Activated naive CD4-positive, alpha-beta T cell (primary cell): ENCODE results near the gene PRPF6.

Source experiments
- DNase-seq, 4 experiments: peaks; one replicate each; lab custom pipeline; 2025; lab: John Stamatoyannopoulos, UW

PRPF6 gene, protein sequence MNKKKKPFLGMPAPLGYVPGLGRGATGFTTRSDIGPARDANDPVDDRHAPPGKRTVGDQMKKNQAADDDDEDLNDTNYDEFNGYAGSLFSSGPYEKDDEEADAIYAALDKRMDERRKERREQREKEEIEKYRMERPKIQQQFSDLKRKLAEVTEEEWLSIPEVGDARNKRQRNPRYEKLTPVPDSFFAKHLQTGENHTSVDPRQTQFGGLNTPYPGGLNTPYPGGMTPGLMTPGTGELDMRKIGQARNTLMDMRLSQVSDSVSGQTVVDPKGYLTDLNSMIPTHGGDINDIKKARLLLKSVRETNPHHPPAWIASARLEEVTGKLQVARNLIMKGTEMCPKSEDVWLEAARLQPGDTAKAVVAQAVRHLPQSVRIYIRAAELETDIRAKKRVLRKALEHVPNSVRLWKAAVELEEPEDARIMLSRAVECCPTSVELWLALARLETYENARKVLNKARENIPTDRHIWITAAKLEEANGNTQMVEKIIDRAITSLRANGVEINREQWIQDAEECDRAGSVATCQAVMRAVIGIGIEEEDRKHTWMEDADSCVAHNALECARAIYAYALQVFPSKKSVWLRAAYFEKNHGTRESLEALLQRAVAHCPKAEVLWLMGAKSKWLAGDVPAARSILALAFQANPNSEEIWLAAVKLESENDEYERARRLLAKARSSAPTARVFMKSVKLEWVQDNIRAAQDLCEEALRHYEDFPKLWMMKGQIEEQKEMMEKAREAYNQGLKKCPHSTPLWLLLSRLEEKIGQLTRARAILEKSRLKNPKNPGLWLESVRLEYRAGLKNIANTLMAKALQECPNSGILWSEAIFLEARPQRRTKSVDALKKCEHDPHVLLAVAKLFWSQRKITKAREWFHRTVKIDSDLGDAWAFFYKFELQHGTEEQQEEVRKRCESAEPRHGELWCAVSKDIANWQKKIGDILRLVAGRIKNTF

GRCh38 chr20:63980806-63981728, at the start of gene PRPF6:
Gene PRPF6 (plus strand): TSS chr20:63981132. CDS start chr20:63981246, 114 bp downstream.
- peak; percentile 84 to 91 (median 87) for DNase-seq

- no peak for DNase-seq
These were observed 49.2 kb upstream of the PRPF6 start for GRCh38 chr20:63931735-63932134.

- no peak for DNase-seq
These were observed 48.2 kb upstream of the PRPF6 start for GRCh38 chr20:63932606-63933160.

GRCh38 chr20:63933646-63934045, 47.3 kb upstream of the PRPF6 start:
- DNase-seq, result no peak

DNA sequence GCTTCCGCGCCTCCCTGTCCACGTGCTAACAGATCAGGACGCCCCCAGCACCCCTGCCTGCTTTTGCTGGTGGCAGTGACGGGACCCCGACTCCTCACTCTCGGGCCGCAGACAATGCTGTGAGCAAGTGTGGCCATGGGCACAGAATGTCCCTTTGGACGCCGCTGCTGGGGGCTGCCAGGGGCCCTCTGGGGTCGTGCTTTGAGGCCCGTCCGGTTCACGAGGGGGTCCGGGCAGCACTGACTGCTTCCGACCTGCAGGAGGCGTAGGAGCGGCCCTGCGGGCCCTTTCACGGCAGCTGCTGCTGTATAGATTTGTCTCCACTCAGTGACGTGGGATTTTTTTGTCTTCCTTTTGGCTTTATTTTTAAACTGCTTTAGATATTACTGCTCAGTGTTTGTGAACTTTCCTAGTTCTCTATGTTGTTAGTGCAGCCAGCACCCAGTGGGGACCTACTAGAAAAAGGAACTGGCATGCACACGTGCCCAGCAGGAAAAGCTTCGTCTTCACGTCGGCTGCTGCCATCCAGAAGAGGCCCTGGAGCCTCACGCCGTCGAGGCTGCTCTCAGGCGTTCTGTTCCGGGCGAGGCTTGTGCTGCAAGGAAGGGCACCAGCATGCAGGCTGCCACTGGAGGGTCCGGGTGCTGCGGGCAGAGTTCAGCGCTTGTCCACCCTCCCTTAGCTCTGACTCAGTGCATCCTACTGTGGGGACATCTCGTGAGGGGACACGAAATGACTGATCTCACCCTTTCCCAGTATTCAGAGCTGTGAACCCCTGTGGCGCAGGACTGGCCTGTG, 46.5 kb upstream of the PRPF6 start:
- DNase-seq, result no peak

DNA sequence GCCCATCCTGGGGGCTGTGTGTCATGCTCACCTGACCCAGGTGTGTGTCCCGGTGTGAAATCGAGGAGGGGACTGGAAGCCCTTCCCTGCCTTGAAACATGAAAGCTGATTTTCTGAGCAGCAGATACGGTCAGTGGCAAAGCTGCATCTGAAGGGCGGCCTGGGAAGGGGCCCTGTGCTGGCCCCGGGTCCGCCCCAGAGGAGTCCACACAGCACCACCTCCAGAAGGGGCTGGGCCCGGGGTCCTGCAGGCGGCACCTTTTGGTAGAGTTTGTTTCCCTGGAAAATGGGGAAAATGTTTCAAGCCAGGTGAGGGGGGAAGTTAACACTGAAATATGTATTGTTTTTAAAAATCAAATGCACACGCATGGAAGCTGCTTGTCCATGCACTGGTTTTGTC, 45.5 kb upstream of the PRPF6 start:
- no peak for DNase-seq

GRCh38 chr20:63937596-63937995, 43.3 kb upstream of the PRPF6 start:
- no peak for DNase-seq

DNA sequence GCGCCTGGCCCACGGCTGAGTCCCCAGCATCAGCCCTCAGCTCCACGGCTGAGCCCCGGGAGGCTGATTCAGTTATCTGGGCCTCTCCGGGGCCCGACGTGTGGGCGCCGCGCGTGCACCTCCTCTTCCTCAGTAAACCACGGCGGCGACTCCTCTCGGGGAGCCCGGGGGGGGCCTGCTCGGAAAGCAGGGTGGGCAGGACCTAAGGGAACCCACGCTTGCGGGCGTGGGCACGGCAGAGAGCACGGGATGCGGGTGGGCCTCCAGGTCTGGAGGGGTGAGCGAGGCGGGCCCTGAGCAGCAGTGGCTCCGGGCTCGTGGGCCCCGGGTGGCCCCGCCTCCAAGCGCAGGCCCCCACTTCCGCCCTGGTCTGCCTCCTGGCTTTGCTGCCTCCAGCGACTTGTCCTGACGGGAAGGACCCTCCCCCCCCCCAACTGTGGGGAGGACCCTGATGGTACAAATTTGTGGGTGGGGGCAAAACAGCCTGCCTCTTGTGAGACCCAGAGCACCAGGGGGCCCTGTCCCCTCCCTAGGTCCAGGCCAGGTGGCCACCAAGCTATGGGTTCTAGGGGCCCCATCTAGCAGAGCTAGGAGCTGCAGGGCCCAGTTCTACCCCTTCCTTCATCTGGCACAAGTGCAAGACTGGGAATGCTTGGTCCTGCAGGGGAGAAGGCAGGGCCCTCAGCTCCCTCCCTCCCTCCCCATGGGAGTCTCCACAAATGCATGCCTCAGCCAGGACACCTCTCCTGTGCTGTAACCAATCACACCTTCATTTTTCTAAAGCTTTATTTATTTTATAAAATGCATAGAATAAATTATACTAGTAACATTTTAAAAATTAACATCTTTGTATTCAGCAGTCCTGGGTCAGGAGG, 41.6 kb upstream of the PRPF6 start:
- no peak for DNase-seq

GRCh38 chr20:63940071-63940471, 40.9 kb upstream of the PRPF6 start:
- no peak for DNase-seq

GRCh38 chr20:63940472-63941266, 40.3 kb upstream of the PRPF6 start:
- no peak for DNase-seq

- DNase-seq, result peak in 2 of 4 experiments; percentile 52 to 67
These were observed 39.5 kb upstream of the PRPF6 start for GRCh38 chr20:63941282-63942081.

DNA sequence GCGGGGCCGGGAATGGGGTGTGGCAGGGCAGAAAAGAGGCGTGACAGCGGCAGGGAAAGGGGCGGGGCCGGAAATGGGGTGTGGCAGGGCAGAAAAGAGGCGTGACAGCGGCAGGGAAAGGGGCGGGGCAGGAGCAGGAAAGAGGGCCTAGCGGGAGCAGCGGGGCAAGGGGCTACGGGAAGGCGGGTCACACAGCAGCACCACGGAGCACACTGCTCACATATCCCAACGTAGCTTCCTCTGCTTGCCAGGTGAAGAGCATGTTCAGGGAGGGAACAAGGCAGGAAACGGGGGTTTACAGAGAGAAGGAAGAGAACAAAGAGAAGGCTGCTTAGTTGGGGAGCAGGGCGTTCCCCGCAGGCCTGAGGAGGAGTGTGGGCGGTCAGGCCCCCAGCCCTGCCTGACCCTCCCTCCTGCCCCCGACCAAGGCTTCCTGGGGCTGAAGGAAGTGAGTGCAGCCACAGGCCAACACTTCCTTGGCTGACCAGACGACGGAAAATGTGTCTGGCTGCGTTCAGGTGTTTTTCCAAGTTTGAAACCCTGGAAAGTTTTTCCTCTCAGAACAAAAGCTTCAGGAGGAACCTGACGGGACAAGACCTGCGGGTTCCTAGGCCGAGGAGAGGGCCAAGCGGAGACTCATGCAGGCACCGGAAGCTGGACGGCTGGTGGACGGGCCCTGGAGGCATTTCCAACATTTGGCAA, 38.5 kb upstream of the PRPF6 start:
- peak; percentile 48 to 66 (median 52) for DNase-seq

- no peak for DNase-seq
These were observed 37.7 kb upstream of the PRPF6 start for GRCh38 chr20:63942969-63943807.

DNA sequence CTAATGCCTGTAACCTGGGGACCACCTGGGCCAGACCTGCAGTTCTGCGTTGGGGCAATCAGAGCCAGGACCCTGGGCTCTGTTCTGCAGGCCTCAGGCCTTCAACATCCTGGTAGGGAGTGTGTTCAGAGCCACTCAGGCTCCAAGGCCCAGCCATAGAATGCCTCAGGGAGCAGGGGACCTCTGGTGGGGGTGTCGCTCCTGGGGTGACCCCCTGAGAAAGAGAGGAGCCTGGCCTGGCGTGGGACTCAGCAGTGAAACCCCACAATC, 37.2 kb upstream of the PRPF6 start:
- DNase-seq, result no peak

GRCh38 chr20:63944078-63944941, 36.6 kb upstream of the PRPF6 start:
- no peak for DNase-seq
